Lower leg skin (tissue), 4 donors: Measurements from ENCODE around the gene CACHD1. TPM values are rescaled to one million over a fixed set of nuclear protein-coding genes. Genes with fewer than 3 reads are reported as not detected.

ENCODE experiments used
- DNase-seq, 2 donors: peaks; one replicate each; pipeline ENCODE4 v3.0.0-alpha.2; 2019; ENCODE audit warnings: low spot score in 2 of 2
- H3K4me3 ChIP-seq: fragments of 200-600 bp; sonication (generic); 2 replicates; pipeline ENCODE4 v1.5.1; 2017; ENCODE audit warnings: mild to moderate bottlenecking, low read depth; ENCODE audit not compliant: poor library complexity, severe bottlenecking
- CTCF ChIP-seq, 3 donors: fragments of 450-650 bp; IDR thresholded peaks; one replicate each; pipeline ENCODE4 v1.5.1; 2016; ENCODE audit warnings: antibody characterized with exemption in 3 of 3, mild to moderate bottlenecking in 3 of 3, moderate library complexity in 2 of 3
- POLR2A ChIP-seq, 2 donors: fragments of 450-650 bp; IDR thresholded peaks; one replicate each; pipeline ENCODE4 v1.6.1; 2016 to 2017; ENCODE audit warnings: antibody characterized with exemption in 2 of 2, mild to moderate bottlenecking in 1 of 2, moderate library complexity in 1 of 2
- WGBS, 2 donors: methylation state at CpG; one replicate each; pipeline ENCODE4 v1.1.5; 2018; 5-methylcytosine and 5-hydroxymethylcytosine counted together
- intact Hi-C: fragments of 100-400 bp; cut with DNase I; formaldehyde crosslinking; loops from one replicate; pipeline ENCODE4 v1.15.0; 2023; ENCODE audit warnings: low total_unique reads
- total RNA-seq, 4 donors: library from RNA; depleted of rRNA; stranded (reverse); fragments of >200 nt; gene quantifications; one replicate each; pipeline ENCODE4 v1.1.0, GENCODE V29; 2016

The CACHD1 gene
- total RNA-seq, 4 donors from 2014 or later: 7.3 to 17.1 (median 10.9) TPM

- H3K4me3 ChIP-seq: no peak overlapping the region
- 62 to 64% methylated on average over 10 of the region's 10 CpGs for WGBS, 2 donors
- intact Hi-C loops: no loop called here
- no peak for TF ChIP-seq POLR2A (IDR thresholded peaks at IDR 0.05)
- TF ChIP-seq CTCF (IDR thresholded peaks at IDR 0.05): no peak
- no peak for DNase-seq
Measured at GRCh38 chr1:64535938-64536835, 66.3 kb downstream of the CACHD1 start.

DNA sequence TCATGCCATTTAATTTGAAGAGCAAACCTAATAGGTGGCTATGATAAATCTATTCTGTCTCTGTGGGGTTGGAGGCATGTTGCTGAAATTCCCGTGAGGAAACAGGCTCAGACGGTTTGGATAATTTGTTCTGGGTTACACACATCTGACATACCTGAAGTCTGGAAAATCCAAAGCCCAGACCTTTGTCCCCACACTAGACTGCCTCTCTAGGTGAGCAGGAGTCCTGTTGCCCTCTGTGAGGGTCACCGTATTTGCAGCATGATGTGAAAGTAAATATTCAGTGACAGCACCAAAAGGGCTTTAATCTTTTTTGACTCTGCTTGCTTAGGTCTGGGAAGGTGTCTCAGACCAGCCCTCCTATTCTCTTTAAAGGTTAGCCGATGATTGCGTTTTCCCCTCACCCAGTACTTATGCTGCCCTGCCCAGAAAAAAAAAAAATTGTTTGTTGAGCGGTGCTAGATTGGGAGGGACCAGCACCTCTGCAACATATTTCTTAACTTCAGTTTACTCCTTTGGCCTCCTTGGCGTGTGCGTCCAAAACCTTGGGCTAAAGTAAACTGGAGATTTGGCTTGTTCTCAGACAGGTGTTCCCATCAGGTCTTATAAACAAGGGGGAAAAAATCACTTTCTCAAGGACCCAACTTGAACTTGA, 67.0 kb downstream of the CACHD1 start:
- no peak overlapping the region for H3K4me3 ChIP-seq
- intact Hi-C loops: no loop called here
- DNase-seq: no peak
- TF ChIP-seq POLR2A (IDR thresholded peaks at IDR 0.05): no peak
- TF ChIP-seq CTCF (IDR thresholded peaks at IDR 0.05): no peak
- WGBS, 2 donors: 82 to 84% methylated on average over 8 of the region's 8 CpGs

- intact Hi-C loops: no loop called here
- 69 to 78% methylated on average over 4 of the region's 4 CpGs for WGBS, 2 donors
- DNase-seq: no peak
Measured at GRCh38 chr1:64537942-64538341, 68.0 kb downstream of the CACHD1 start.

DNA sequence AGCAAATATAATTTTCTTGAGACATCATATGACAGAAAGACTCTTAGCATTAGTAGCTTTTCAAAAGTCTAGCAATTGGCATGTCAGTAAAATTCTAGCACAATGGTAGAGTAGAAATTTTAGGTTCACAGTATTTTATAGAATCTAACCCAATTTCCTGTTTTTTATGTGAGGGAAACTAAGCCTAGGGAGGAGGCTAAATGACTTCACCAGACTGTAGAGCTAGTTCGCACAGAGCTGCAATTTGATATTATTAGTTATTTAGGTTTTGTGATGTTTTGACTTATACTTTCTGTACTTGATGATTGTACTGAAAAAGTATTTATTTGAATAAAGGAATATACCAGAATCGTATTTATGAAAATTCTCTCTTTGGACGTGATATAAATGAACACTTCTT, 68.5 kb downstream of the CACHD1 start:
- H3K4me3 ChIP-seq: no peak overlapping the region
- no peak for DNase-seq
- TF ChIP-seq CTCF (IDR thresholded peaks at IDR 0.05): no peak
- TF ChIP-seq POLR2A (IDR thresholded peaks at IDR 0.05): no peak
- intact Hi-C loops: no loop called here
- 71 to 82% methylated on average over 3 of the region's 3 CpGs for WGBS, 2 donors

More at GRCh38 chr1:64537942-64538341, 68.0 kb downstream of the CACHD1 start:
- H3K4me3 ChIP-seq: no peak overlapping the region
- TF ChIP-seq CTCF (IDR thresholded peaks at IDR 0.05) (no peak), POLR2A (IDR thresholded peaks at IDR 0.05) (no peak)

DNA sequence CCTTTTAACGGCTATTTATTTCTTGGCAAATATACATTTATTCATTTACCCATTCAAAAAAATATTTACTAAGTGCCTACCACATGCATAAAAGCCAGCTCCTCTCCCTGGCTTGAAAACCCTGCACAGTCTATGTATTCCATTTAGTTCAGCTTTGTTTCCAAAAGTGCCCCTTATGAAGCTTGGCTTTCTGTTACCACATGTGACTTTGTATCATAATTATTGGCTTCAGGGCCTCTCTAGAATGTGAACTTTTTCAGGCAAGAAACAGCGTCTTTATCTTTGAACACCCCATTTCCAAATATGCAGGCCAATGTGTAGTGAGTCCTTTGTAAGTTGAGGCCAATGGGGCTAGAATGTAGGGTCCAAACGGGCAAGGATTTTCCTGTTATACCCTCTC, 69.4 kb downstream of the CACHD1 start:
- TF ChIP-seq CTCF (IDR thresholded peaks at IDR 0.05) (no peak), POLR2A (IDR thresholded peaks at IDR 0.05) (no peak)
- intact Hi-C loops: no loop called here
- DNase-seq: no peak
- 53 to 65% methylated on average over 3 of the region's 3 CpGs for WGBS, 2 donors
- no peak overlapping the region for H3K4me3 ChIP-seq
